GM12878 (cell line): ENCODE measurements around the gene HSF4. TPM values are rescaled to one million over a fixed set of nuclear protein-coding genes. Genes with fewer than 3 reads are reported as not detected.

Experiments
- CBFB ChIP-seq: IDR thresholded peaks from 2 replicates; pipeline ENCODE4 v1.6.1; 2016; ENCODE audit warnings: antibody characterized with exemption, low read depth
- CBX5 ChIP-seq: sonication (generic); IDR thresholded peaks from 2 replicates; pipeline ENCODE4 v1.6.1; 2016; ENCODE audit warnings: low read depth, moderate library complexity, mild to moderate bottlenecking, inconsistent platforms
- CHD2 ChIP-seq: IDR thresholded peaks from 2 replicates; pipeline ENCODE4 v1.6.1; 2011; ENCODE audit warnings: low read depth, low read length, improper control_type of control experiment, borderline replicate concordance
- CREB1 ChIP-seq: IDR thresholded peaks from 2 replicates; pipeline ENCODE4 v1.6.1; 2012; ENCODE audit warnings: low read depth, mild to moderate bottlenecking, inconsistent platforms
- EP300 ChIP-seq, 2 experiments: fragments of 150-350 bp in 1 of 2; IDR thresholded peaks; 2 replicates each; pipeline ENCODE4 v1.6.1; 2011 to 2012; ENCODE audit warnings: low read depth in 2 of 2, low read length in 2 of 2, borderline replicate concordance in 1 of 2, improper control_type of control experiment in 1 of 2, inconsistent platforms in 1 of 2; ENCODE audit not compliant: control insufficient read depth in 1 of 2
- ESRRA ChIP-seq: IDR thresholded peaks from 2 replicates; pipeline ENCODE4 v1.6.1; 2012; ENCODE audit warnings: mild to moderate bottlenecking, low read length, improper control_type of control experiment
- LARP7 ChIP-seq: fragments of 450-650 bp; IDR thresholded peaks from 2 replicates; pipeline ENCODE4 v1.6.1; 2017; ENCODE audit warnings: mild to moderate bottlenecking
- MYB ChIP-seq: fragments of 150-350 bp; IDR thresholded peaks from 2 replicates; pipeline ENCODE4 v1.6.1; 2014; ENCODE audit warnings: mild to moderate bottlenecking, low read depth, low read length, borderline replicate concordance
- NBN ChIP-seq: fragments of 450-650 bp; IDR thresholded peaks from 2 replicates; pipeline ENCODE4 v1.6.1; 2016
- PBX3 ChIP-seq: IDR thresholded peaks from 2 replicates; pipeline ENCODE4 v1.6.1; 2011; ENCODE audit warnings: mild to moderate bottlenecking, low read depth, low read length, moderate library complexity; ENCODE audit not compliant: insufficient replicate concordance
- PKNOX1 ChIP-seq: fragments of 450-650 bp; IDR thresholded peaks from 2 replicates; pipeline ENCODE4 v1.6.1; 2016; ENCODE audit warnings: mild to moderate bottlenecking
- POLR2A ChIP-seq: IDR thresholded peaks from 2 replicates; pipeline ENCODE4 v1.6.1; 2011; ENCODE audit warnings: low read depth, mild to moderate bottlenecking, low read length
- PRDM15 ChIP-seq: fragments of 450-650 bp; formaldehyde crosslinking; IDR thresholded peaks from 2 replicates; pipeline ENCODE4 v1.4.0; 2020; ENCODE audit warnings: mild to moderate bottlenecking, moderate library complexity
- SIN3A ChIP-seq: IDR thresholded peaks from 2 replicates; pipeline ENCODE4 v1.6.1; 2012; ENCODE audit warnings: low read depth, low read length, improper control_type of control experiment
- SMC3 ChIP-seq: IDR thresholded peaks from 2 replicates; pipeline ENCODE4 v1.6.1; 2011; ENCODE audit warnings: low read length, improper control_type of control experiment, borderline replicate concordance
- SREBF1 ChIP-seq: IDR thresholded peaks from 2 replicates; pipeline ENCODE4 v1.6.1; 2012; ENCODE audit warnings: mild to moderate bottlenecking, low read length
- STAT3 ChIP-seq: IDR thresholded peaks from 2 replicates; pipeline ENCODE4 v1.6.1; 2011; ENCODE audit warnings: low read depth, low read length, improper control_type of control experiment
- ZNF592 ChIP-seq: fragments of 450-650 bp; IDR thresholded peaks from 2 replicates; pipeline ENCODE4 v1.6.1; 2017; ENCODE audit warnings: mild to moderate bottlenecking, moderate library complexity
- polyA plus RNA-seq, 11 experiments: library from polyadenylated mRNA; depleted of rRNA in 4 of 11; unstranded in 6 of 11; stranded (reverse) in 5 of 11; fragments of >200 nt; fragmentation: Nextera tagmentation in 4 of 11; fragmentation: Illumina TruSeq in 1 of 11; extraction: Ambion mirVana in 4 of 11; extraction: Trizol in 1 of 11; gene quantifications; 1 replicate in 1 of 11; 2 replicates in 10 of 11; pipeline versions ENCODE4 v1.2.1 to v1.2.3, GENCODE V29; 2011 to 2016; ENCODE audit warnings: inconsistent platforms in 2 of 11, missing spikeins in 2 of 11, low read depth in 1 of 11
- total RNA-seq, 4 experiments: library from RNA; depleted of rRNA in 3 of 4; stranded (reverse); fragments of >200 nt in 3 of 4; fragmentation: Illumina TruSeq in 1 of 4; extraction: Trizol in 1 of 4; gene quantifications; 2 replicates each; pipeline versions ENCODE4 v1.2.1 to v1.2.3, GENCODE V29; 2013 to 2021

Gene HSF4
- total and polyA plus RNA-seq, 10 of the 15 experiments (the other 5 are each of a cell fraction or from before 2014, with no cell fraction given), result 0.31 to 9.9 (median 2.6) TPM; not detected in 1

GRCh38 chr16:67184995-67185650 is 20.6 kb downstream of the HSF4 start (continued):
- no peak for TF ChIP-seq PRDM15
- no peak for TF ChIP-seq CREB1
- peak; percentile 96 for TF ChIP-seq SIN3A
- no peak for TF ChIP-seq STAT3
- TF ChIP-seq ESRRA, result no peak
- TF ChIP-seq SREBF1, result no peak
- TF ChIP-seq EP300 (IDR thresholded peaks at IDR 0.05; ENCODE audit: borderline replicate concordance in 1 of 2, control insufficient read depth in 1 of 2, low read depth in 2 of 2, low read length in 2 of 2), result no peak
- no peak for TF ChIP-seq PBX3
- 0 out of 2 replicates have a peak, but pooled peaks have one; percentile 21 for TF ChIP-seq CHD2
- TF ChIP-seq SMC3, result peak; percentile 95
- TF ChIP-seq MYB, result no peak
- no peak for TF ChIP-seq POLR2A
- TF ChIP-seq LARP7, result 0 out of 2 replicates have a peak, but pooled peaks have one; percentile 24
- no peak for TF ChIP-seq PKNOX1
- no peak for TF ChIP-seq CBX5
- TF ChIP-seq NBN, result 0 out of 2 replicates have a peak, but pooled peaks have one; percentile 39
- TF ChIP-seq CBFB, result no peak
- TF ChIP-seq ZNF592, result no peak
